ENCODE results near the gene TXNDC17.
A peak's percentile ranks its signal among the peaks of the same experiment; 100 is the strongest.
"Not testable (repeated sequence)": the region's sequence is repeated elsewhere in the genome, so short reads cannot be mapped to it uniquely, and the experiment has no call there.

TXNDC17 gene

GRCh38 chr17:6637458-6637840, 3.4 kb upstream of the TXNDC17 start:
- no peak for DNase-seq (ENCODE audit: low read depth)

DNA sequence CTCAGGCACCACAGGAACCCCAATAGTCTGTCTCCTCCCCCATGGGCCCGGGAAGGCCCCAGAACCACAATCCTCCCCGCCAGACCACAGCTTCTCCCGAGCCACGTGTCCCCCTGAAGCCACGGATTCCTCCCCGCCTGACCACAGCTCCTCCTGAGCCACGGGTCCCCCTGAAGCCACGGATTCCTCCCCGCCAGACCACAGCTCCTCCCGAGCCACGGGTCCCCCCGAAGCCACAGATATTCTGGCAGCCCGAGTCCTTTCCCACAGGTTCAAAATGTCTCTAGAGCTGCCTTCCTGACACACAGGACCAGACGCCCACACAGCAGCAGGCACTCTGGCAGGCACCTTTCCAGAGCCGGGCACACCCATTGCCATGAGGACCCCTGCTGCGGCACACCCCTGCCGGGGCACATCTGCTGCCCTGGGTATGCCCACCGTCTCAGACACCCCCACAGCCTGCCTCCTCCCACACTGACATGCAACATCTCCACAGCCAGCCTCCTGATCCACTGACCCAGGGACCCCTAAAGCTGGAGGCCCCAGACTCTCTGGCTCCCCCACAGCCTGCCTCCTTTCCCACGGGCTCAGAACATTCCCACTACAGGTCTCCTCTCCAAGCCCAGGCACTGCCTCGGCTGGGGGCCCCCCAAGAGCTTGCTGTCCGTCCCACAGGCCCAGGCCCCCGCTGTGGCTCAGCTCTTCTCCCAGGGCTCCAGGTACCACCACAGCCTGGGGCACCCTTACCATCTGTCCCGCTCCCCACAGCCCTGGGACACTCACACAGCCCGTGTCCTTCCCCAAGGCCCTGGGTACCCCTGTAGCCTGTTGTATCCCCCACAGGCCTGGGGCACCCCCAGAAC, 2.6 kb upstream of the TXNDC17 start:
- no peak for DNase-seq (ENCODE audit: low read depth)

DNA sequence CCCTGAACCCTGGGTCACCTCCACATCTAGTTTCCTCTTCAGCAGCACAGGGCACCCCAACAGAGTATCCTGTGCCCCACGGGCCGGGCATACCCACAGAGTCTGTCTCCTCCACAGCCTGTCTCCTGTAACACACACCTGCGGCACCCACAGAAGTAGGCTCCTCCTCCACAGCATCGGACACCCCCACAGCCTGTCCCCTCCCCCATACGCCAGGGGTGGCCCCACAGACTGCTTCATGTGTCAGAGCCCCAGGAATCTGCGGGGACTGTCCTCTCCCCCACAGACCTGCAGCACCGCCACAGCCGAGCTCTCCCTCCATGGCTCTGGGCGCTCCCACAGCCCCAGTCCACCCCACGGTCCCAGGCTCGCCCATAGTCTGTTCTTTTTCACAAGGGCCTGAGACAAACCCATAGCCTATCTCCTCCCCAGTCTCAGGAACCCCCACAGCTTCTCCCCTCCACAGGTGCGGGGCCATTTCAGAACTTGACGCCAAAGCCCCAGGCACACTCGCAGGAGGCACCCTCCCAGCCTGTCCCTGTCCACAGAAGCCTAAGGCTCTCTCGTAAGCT, 1.8 kb upstream of the TXNDC17 start:
- no peak for DNase-seq (ENCODE audit: low read depth)

GRCh38 chr17:6639586-6640535, 999 bp upstream of the TXNDC17 start:
- no peak for DNase-seq (ENCODE audit: low read depth)

GRCh38 chr17:6641247-6641863, 495 bp downstream of the TXNDC17 start:
- DNase-seq (ENCODE audit: low read depth): no peak

DNA sequence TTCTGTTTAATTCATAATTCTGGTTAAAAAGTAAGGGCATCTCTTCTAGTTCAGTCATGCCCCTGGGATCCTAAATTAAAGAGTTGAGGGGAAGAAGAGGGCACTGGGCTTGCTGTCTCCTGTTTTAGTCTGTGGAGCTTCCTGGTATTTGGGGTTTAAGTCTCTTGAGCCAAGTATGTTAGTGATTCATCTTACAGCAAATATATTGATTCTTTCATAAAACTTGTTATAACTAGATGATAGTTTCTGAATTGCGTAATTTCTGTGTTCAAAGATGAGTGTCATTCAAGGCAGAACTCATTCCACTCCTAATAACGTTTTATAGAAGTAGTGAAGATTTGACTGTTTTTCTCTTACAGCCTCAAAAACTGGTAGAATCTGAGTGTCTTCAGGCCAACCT, 1.7 kb downstream of the TXNDC17 start:
- no peak for DNase-seq (ENCODE audit: low read depth)

DNA sequence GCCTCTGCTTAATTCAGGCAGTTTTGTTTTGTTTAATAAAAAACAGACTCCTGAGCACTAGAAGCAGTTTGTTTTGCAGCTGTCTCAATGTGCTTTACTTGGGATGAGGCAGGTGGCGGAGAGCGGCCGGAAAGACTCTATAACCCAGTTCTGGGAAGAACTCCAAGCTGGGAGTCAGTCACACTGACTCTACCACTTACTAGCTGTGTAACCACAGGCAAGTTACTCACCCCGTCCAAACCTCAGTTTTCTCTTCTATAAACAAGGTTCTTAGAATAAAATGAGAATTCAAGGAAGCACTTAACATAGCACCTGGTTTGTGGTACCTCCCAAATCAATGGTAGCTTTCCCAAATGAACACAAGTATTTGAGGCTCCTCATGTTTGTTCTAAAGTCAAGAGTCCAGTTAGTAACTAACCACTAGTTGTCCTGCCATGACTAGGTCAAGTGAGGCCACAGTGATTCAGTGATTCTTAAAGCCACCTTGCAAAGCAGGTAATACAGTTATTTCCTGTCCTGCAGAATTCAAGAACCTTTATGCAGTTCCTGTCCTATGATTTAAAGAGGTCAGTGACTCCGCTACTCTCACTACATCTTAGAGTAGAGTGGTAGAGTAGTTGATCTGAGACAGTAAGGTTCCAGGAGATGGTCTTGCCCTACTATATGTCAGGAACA, 2.7 kb downstream of the TXNDC17 start:
- peak; percentile 78 for DNase-seq (ENCODE audit: low read depth)

GRCh38 chr17:6648181-6648580, 7.3 kb downstream of the TXNDC17 start:
- no peak for DNase-seq (ENCODE audit: low read depth)

- peak; percentile 84 for DNase-seq (ENCODE audit: low read depth)
Observed at GRCh38 chr17:6651354-6651918, 10.6 kb downstream of the TXNDC17 start, which contains the start of the genes C17orf100 and MED31. Gene C17orf100 (plus strand): TSS chr17:6651762. CDS start chr17:6651914, 152 bp downstream. Gene MED31 (minus strand): TSS chr17:6651605. CDS start chr17:6651528, 77 bp downstream.

DNA sequence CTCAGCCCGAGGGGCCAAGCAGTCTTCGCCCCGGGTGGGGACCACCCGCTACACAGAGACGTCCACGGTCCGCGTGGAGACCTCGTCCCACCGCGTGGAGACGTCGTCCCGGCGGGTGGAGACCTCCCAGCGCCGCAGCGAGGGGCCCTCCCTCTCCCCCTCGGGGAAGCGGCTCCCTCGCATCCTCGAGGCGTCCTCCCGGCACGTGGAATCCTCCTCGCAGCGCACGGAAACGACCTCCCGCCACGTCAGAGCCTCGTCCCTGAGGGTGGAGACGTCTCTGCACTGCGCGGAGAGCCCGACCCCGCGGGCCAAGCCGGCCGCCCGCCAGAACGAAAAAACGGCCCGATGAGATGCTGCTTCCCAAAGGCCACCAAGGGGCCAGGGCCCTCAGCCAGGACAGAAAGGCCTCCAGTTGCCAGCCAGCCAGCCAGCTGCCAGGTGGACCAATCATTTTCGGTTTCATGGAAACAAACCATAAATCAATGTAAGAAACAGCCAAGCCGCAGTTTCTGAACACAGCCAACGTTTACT, 11.1 kb downstream of the TXNDC17 start:
- DNase-seq (ENCODE audit: low read depth): peak; percentile 25

DNA sequence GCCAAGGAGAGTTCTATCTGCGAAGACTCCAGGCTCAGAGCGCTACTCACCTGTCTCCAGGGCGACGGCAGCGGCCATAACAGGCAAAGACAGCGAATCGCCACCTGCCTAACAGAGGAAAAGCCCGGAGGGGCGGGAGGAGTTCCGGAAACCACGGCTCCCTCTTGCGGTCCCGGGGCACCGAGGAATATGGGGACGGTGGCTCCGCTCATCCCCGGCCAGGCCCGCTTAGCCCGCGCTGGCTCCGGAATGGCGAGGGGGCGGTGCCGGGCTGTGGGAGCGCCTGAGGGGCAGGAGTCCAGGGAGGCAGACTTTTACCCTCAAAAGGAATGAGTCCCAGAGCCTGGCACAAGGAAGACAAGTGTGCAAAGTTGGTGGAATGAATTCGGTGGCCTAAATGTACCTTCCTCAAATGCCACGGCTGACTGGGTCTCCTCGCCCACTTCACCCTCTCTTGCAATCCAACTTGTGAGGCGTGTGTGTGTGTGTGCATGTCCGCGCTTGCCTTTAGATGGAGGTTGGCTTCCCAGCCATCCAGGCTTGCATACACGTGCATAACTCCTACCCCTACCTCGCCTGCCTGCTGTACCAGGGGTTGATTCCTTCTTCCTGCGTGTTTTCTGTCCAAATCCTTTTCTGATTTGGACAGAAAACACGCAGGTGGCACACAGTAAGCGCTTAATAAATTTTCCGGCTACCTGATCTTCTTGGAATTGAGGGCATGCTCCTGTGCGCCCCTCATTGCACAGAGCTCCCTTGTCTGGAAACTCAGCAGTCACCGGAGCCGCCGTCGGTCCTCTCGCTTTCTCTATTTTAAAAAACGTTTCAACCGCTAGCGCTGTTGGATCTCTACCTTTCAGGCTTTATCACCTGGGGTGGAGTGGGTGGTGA, 14.2 kb downstream of the TXNDC17 start:
- DNase-seq (ENCODE audit: low read depth): no peak

DNA sequence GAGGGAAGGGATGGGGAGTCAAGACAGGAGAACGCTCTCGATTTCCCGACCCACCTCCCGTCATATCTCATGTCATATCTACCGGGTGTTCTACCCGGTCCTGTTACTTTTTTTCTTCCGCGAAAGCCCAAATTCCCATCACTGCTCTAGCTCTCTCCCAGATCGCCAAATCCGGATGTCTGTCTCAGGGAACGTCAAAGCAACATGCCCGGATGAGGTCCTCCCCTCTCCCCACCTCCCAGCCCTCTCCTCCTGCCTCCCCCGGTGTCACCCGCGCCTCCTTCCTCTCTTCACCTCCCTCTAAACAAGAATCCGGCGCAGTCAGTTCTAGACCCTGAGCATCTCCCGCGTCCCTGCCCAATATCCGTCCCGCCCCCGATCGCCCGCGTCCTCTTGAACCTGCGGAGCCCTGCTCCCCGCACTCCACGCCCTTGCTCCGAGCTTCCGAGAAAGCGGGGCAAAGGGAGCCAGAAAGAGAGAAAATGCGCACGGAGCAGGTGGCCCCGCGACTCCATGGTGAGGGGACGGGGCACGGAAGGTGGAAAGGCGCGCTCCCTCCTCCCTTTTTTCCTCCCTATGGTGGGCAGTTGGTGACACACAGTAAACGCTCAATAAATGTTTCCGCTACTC, 15.0 kb downstream of the TXNDC17 start:
- DNase-seq (ENCODE audit: low read depth): not testable (repeated sequence)

DNA sequence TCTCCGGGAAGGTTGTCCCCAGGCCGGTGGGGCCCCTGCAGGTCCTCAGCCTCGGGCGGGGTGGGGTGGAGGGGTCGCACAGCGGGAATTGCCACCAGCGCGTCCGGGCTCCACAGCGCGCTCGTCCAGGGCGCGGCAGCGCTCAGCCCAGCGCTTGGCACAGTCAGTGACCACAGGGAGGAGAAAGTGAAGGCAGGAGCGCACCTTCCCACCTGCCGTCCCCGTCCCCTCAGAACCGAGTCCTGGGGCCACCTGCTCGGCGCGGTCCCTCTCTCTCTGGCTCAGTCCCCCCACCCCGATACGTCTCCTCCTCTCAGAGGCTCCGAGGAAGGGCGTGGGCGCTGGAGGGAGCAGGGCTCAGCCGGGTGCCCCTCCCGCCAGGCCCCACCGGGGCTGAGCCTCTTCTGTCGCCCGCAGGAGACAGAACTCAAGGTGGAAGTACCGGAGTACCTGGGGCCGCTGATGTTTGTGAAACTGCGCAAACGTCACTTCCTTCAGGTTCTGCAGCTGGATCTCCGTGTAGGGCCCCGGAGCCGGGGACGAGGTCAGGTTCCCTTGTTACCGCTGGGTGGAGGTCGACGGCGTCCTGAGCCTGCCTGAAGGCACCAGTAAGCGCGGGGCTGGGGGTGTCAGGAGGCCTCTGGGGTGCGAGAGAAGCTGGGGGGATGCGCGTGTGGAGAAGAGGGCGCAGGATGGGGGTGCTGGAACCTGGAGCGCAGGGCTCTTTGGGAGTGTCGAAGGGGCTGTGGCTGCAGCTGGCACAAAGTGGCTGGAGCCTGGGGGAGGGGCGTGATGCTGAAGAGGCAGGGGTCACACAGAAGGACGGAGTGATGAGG, 16.2 kb downstream of the TXNDC17 start:
- DNase-seq (ENCODE audit: low read depth): not testable (repeated sequence)

DNA sequence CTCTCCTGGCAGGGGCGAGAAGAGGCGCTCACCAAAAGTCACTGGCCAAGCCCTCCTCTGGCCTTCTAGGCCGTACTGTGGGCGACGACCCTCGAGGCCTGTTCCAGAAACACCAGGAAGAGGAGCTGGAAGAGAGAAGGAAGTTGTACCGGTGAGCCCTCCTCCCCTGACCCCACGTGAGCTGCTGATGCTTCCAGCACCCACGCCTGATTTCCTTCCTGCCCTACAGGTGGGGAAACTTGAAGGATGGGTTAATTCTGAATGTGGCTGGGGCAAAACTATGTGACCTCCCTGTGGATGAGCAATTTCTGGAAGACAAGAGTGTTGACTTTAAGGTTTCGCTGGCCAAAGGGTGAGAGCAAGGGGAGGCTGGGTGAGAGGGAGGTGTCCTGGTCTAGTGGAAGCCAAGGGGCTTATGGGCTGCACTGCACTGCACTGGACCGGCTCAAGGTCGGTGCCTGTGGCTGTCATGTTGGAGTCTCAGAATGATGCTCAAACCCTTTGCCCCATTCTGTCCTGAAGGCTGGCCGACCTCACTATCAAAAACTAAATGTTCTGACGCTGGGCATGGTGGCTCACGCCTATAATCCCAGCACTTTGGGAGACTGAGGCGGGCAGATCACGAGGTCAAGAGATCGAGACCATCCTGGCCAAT, 16.9 kb downstream of the TXNDC17 start:
- DNase-seq (ENCODE audit: low read depth): no peak

DNA sequence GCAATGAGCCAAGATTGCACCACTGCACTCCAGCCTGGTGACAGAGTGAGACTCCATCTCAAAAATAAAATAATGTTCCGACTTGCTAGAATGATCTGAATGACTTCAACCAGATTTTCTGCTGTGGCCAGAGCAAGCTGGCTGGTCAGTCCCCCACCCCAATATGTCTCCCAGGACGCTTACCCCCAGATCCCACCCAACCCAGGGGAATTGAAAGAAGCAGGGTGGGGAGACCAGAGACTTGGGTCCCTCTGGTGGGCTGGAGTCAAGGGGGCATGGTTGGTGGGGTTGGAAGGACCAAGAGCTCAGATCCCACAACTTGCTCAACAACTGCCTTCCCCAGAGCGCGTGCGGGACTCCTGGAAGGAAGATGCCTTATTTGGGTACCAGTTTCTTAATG, 17.6 kb downstream of the TXNDC17 start:
- not testable (repeated sequence) for DNase-seq (ENCODE audit: low read depth)

GRCh38 chr17:6660101-6660500, 19.2 kb downstream of the TXNDC17 start:
- no peak for DNase-seq (ENCODE audit: low read depth)

DNA sequence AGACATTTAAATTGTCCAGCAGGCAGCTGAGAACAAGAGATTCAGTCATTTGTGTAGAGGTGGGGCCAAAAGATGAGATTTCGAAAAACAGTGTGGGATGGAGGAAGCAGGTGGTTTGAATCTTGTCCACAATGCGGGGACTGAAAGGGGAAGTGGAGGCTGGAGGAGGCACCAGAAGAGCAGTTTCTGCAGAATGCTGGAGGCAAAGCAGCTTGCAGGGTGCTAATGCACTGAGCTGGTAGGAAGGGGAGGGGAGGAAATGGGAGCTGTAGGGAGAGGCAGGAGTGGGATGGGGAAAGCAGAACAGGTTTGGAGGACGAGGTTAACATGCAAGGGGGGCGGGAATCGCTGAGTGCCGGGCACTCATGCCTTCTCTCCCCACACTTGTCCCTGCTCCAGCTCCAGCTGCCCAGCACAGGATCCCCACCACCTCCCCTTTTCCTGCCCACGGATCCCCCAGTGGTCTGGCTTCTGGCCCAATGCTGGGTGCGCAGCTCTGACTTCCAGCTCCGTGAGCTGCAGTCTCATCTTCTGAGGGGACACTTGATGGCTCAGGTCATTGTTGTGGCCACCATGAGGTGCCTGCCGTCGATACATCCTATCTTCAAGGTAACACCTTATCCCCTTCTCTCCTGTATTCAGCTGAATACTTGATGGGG, 20.1 kb downstream of the TXNDC17 start:
- no peak for DNase-seq (ENCODE audit: low read depth)
